OCI-LY1 (cell line): ENCODE measurements around the gene SMARCC1.
"Not testable (repeated sequence)": the region's sequence is repeated elsewhere in the genome, so short reads cannot be mapped to it uniquely, and the experiment has no call there.

Experiments used
- H2AFZ ChIP-seq: fragments of 200-600 bp; sonication (generic), shearing (Covaris generic); 2 replicates; pipeline ENCODE4 v1.6.0; 2014; ENCODE audit warnings: antibody characterized with exemption, mild to moderate bottlenecking, low read length
- H3F3A ChIP-seq: fragments of 200-600 bp; sonication (generic), shearing (Covaris generic); 2 replicates; pipeline ENCODE4 v1.6.0; 2014; ENCODE audit warnings: mild to moderate bottlenecking, antibody characterized with exemption, low read length, moderate library complexity; ENCODE audit not compliant: insufficient read depth
- H3K27ac ChIP-seq: fragments of 200-600 bp; sonication (generic); 2 replicates; pipeline ENCODE4 v1.5.1; 2014; ENCODE audit warnings: low read length, mixed run types, mild to moderate bottlenecking, low read depth; ENCODE audit not compliant: poor library complexity, severe bottlenecking
- H3K27me3 ChIP-seq: fragments of 200-600 bp; sonication (generic); 2 replicates; pipeline ENCODE4 v1.6.0; 2014; ENCODE audit warnings: antibody characterized with exemption, mild to moderate bottlenecking, low read length, moderate library complexity; ENCODE audit not compliant: insufficient read depth
- H3K36me3 ChIP-seq: fragments of 200-600 bp; sonication (generic); 2 replicates; pipeline ENCODE4 v1.6.1; 2014; ENCODE audit warnings: mild to moderate bottlenecking, antibody characterized with exemption, low read length, moderate library complexity, mixed read lengths; ENCODE audit not compliant: insufficient read depth
- H3K4me1 ChIP-seq: fragments of 200-600 bp; sonication (generic); 2 replicates; pipeline ENCODE4 v1.5.1; 2014; ENCODE audit warnings: mild to moderate bottlenecking, low read length, moderate library complexity; ENCODE audit not compliant: insufficient read depth, severe bottlenecking
- H3K4me2 ChIP-seq: fragments of 200-600 bp; sonication (generic), shearing (Covaris generic); 2 replicates; pipeline ENCODE4 v1.6.1; 2014; ENCODE audit warnings: low read length
- H3K4me3 ChIP-seq: fragments of 200-600 bp; sonication (generic); 2 replicates; pipeline ENCODE4 v1.5.1; 2014; ENCODE audit warnings: low read length, low read depth, mild to moderate bottlenecking, mixed read lengths; ENCODE audit not compliant: poor library complexity, severe bottlenecking
- H3K79me2 ChIP-seq: fragments of 200-600 bp; shearing (Covaris generic); 2 replicates; pipeline ENCODE4 v1.6.1; 2016; ENCODE audit warnings: mixed run types, low read length, mixed read lengths; ENCODE audit not compliant: insufficient read depth
- H3K9ac ChIP-seq: fragments of 200-600 bp; sonication (generic), shearing (Covaris generic); 2 replicates; pipeline ENCODE4 v1.6.1; 2014; ENCODE audit warnings: mild to moderate bottlenecking, low read length, mixed read lengths
- H3K9me2 ChIP-seq: fragments of 200-600 bp; sonication (generic), shearing (Covaris generic); 2 replicates; pipeline ENCODE4 v1.6.1; 2014; ENCODE audit warnings: low read depth, mild to moderate bottlenecking, low read length, mixed read lengths
- H3K9me3 ChIP-seq: fragments of 200-600 bp; shearing (Covaris generic); 2 replicates; pipeline ENCODE4 v1.6.1; 2014; ENCODE audit warnings: low read length, mixed read lengths
- H4K20me1 ChIP-seq: fragments of 200-600 bp; sonication (generic), shearing (Covaris generic); 2 replicates; pipeline ENCODE4 v1.6.0; 2016; ENCODE audit warnings: mild to moderate bottlenecking, low read length; ENCODE audit not compliant: insufficient read depth
- EZH2 ChIP-seq: fragments of 200-600 bp; sonication (generic), shearing (Covaris generic); IDR thresholded peaks from 2 replicates; pipeline ENCODE4 v1.8.0; 2017; ENCODE audit warnings: borderline replicate concordance, mixed run types, mild to moderate bottlenecking, antibody characterized with exemption, low read length, moderate library complexity, mixed read lengths
- TF ChIP-seq, protein P1 (sequence below): fragments of 200-600 bp; sonication (generic), shearing (Covaris generic); IDR thresholded peaks from 2 replicates; pipeline ENCODE4 v1.5.1; 2017; ENCODE audit warnings: mild to moderate bottlenecking, antibody characterized with exemption, low read length, moderate library complexity, mixed read lengths

The SMARCC1 gene

GRCh38 chr3:47781685-47782445 is at the start of gene SMARCC1:
Gene SMARCC1, minus strand, starts transcription at chr3:47781893. Its CDS starts 96 bp downstream, at chr3:47781797.
- Histone ChIP-seq H3K4me3 (peak within 1 kb of the TSS; percentile 97), H3K79me2 (peaks cover 47% of the 10 kb centered on the region), H3K36me3 (peaks cover 25% of the 10 kb centered on the region), H3K4me1 (peaks cover 41% of the 10 kb centered on the region), H3K27me3 (no peaks in the 10 kb centered on the region), H3K27ac (peak within 1 kb of the TSS; percentile 89), H2AFZ (no peak within 1 kb of the TSS), H3K9me3 (no peaks in the 10 kb centered on the region), H3K4me2 (peak within 1 kb of the TSS; percentile 86), H3K9ac (peak within 1 kb of the TSS; percentile 95), H4K20me1 (0 out of 2 replicates have a peak, but pooled peaks cover 4% of the 10 kb centered on the region), H3F3A (no peaks in the 10 kb centered on the region), H3K9me2 (no peaks in the 10 kb centered on the region)
- TF ChIP-seq, protein P1, sequence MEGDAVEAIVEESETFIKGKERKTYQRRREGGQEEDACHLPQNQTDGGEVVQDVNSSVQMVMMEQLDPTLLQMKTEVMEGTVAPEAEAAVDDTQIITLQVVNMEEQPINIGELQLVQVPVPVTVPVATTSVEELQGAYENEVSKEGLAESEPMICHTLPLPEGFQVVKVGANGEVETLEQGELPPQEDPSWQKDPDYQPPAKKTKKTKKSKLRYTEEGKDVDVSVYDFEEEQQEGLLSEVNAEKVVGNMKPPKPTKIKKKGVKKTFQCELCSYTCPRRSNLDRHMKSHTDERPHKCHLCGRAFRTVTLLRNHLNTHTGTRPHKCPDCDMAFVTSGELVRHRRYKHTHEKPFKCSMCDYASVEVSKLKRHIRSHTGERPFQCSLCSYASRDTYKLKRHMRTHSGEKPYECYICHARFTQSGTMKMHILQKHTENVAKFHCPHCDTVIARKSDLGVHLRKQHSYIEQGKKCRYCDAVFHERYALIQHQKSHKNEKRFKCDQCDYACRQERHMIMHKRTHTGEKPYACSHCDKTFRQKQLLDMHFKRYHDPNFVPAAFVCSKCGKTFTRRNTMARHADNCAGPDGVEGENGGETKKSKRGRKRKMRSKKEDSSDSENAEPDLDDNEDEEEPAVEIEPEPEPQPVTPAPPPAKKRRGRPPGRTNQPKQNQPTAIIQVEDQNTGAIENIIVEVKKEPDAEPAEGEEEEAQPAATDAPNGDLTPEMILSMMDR: no peak
- TF ChIP-seq EZH2: no peak

DNA sequence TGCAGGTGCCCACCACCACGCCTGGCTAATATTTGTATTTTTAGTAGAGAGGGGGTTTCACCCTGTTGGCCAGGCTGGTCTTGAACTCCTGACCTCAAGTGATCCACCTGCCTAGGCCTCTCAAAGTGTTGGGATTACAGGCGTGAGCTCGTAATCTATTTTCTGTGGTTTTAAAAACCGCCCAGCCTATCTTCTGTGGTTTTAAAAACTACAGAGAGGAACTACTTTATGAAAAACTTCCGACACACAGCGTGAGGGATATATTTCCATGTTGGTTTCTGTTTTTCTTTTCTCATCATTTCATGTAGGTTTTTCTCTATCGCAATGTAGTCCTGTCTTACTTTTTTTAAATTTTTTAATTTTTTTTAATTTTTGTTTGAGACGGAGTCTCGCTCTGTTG is 47.8 kb upstream of the SMARCC1 start:
- H3K9ac ChIP-seq, H3K4me3 ChIP-seq, H3K9me3 ChIP-seq, H4K20me1 ChIP-seq, H3F3A ChIP-seq, H3K27ac ChIP-seq, H3K9me2 ChIP-seq, H2AFZ ChIP-seq, H3K4me2 ChIP-seq, H3K27me3 ChIP-seq: not testable (repeated sequence)
- Histone ChIP-seq H3K4me1 (peaks cover 20% of the 10 kb centered on the region), H3K36me3 (peaks cover 75% of the 10 kb centered on the region), H3K79me2 (peaks cover 26% of the 10 kb centered on the region)

GRCh38 chr3:47825590-47825989 is 43.9 kb upstream of the SMARCC1 start:
- Histone ChIP-seq H3K9me2 (no peaks in the 10 kb centered on the region), H3K4me1 (peaks cover 23% of the 10 kb centered on the region), H3K36me3 (peaks cover 44% of the 10 kb centered on the region), H2AFZ (no peak overlapping the region), H3K79me2 (peaks cover 26% of the 10 kb centered on the region), H4K20me1 (no peaks in the 10 kb centered on the region), H3K27ac (peak overlapping the region; percentile 17), H3K9me3 (no peaks in the 10 kb centered on the region), H3K9ac (peak overlapping the region; percentile 100), H3F3A (no peaks in the 10 kb centered on the region), H3K4me2 (peak overlapping the region; percentile 99), H3K27me3 (no peaks in the 10 kb centered on the region), H3K4me3 (peak overlapping the region; percentile 99)
- no peak for TF ChIP-seq EZH2
- TF ChIP-seq, protein P1: no peak
